HG02623 (cell line): ENCODE results near the gene STPG2.

ENCODE experiments used
- ATAC-seq: cut with Tn5 transposase; IDR thresholded peaks from one replicate; pipeline ENCODE4 v1.9.1; 2021; ENCODE audit warnings: moderate library complexity; ENCODE audit not compliant: unreplicated experiment

STPG2 gene

GRCh38 chr4:97836662-97837061 is 306.6 kb downstream of the STPG2 start:
- no peak for ATAC-seq

GRCh38 chr4:97828646-97829045 is 314.6 kb downstream of the STPG2 start:
- ATAC-seq: no peak

DNA sequence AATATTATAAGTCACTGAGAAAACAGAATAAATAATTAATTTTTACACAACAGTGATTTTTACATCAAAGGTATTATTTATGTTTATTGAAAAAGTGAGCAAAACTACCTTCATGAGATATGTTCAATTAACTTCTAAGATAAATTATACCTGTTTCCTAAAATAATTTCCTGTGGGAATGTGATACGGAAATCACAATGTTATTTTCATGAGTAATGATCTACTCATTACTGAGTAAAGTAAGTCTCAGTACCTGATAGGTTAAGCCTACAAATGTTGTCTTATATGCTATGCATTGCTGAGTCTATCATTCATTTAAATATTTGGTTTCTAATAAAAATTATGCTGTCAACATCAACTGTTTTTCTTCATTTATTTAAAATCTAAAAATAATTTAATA is 324.0 kb downstream of the STPG2 start:
- no peak for ATAC-seq

DNA sequence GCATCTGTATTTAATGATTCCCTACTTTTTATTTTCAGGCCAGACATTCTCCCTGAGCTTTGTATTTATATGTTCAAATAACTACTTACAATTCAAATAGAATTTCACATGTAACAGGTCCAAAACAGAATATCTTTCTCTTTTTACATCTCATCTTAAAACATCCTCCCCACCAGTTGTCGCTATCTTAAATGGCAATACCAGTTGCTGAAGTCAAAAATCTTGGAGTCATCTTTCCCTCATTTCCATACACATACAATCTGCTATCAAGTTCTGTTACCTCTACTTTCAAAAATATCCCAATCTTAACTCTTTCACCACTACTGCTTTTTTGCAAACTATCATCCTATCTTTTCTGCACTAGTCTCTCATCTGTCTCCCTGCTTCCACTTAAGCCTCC is 330.5 kb downstream of the STPG2 start:
- no peak for ATAC-seq

- ATAC-seq: no peak
Observed at GRCh38 chr4:97786306-97786920, 356.9 kb downstream of the STPG2 start.

GRCh38 chr4:97778174-97778573 is 365.1 kb downstream of the STPG2 start:
- no peak for ATAC-seq

- ATAC-seq: no peak
Observed at GRCh38 chr4:97774347-97774989, 368.8 kb downstream of the STPG2 start.

- no peak for ATAC-seq
Observed at GRCh38 chr4:97770222-97770621, 373.1 kb downstream of the STPG2 start.

DNA sequence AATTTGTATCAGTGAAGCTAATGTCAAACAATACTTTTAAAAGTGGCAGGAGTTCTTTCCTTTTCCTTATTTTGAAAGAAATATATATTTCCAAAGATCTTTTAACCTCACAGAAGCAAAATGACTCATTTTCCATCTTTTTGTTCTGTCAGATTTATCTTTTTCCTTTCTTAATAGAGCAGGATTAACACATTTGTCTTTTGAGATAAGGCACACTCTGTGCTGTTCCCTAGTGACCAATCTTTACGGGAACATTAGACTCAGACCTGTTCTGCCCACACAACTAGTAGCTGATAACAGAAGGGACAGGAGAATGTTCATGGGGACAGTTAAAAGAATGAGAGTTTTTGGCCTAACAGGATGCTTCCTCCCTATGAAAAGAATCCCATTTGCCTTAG is 381.2 kb downstream of the STPG2 start:
- ATAC-seq: no peak

DNA sequence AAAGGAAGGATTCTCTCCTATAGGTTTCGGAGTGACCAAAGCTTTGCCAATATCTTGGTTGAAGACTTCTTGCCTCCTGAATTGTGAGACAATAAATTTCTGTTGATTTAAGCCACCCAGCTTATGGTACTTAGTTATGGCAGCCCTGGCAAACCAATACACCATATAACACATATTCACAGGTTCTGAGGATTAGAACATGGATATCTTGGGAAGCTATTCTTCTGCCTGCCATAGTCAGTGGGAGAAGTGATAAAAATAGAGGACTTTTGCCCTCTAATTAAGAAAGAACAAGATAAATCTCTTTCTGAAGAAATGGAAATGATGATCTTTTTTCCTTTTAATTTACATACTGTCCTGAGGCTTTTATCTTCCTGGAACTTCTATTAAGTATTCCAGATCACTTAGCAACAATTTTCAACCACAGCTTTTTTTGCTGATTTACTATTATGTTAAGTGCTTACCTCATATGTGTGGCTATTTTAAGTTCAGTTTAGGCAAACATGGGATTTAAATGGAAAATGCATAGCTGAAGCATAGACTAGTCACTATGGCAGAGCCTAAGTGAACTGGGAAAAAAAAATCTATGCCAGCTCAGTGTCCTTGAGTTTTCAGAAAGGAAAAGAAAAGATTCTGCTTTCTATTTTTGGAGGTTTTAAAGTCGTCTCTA is 381.7 kb downstream of the STPG2 start:
- no peak for ATAC-seq

- ATAC-seq: no peak
Observed at GRCh38 chr4:97759785-97760184, 383.5 kb downstream of the STPG2 start.

GRCh38 chr4:97752599-97752998 is 390.7 kb downstream of the STPG2 start:
- no peak for ATAC-seq

- no peak for ATAC-seq
Observed at GRCh38 chr4:97747945-97748344, 395.3 kb downstream of the STPG2 start.

- no peak for ATAC-seq
Observed at GRCh38 chr4:97720869-97721432, 422.3 kb downstream of the STPG2 start.

GRCh38 chr4:97691111-97691605 is 452.1 kb downstream of the STPG2 start:
- ATAC-seq: no peak

DNA sequence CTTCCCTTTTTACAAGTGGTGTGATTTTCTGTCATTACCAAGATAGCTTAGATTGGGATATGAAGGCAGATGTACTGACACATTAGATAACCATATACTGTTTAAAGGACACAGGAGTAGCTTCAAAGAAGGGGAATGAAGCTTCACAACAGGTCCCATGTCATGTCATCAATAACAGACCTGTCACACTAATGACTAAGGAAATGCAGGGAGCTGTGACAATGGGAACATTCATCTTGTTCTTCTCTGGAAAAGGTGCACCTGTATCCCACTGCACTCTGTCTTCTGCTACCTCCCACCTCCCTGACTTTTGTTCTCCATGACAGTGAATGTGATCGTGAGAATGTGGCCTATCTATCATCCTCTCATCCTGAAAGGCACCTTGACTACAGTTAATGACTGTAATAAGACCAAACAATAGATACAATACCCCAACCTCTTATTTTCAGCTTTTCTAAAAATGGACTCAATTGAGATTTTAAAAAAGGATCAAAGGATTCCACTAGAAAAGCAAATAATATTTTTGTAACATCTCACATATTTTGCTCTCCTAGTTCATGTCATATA is 472.5 kb downstream of the STPG2 start:
- no peak for ATAC-seq

- no peak for ATAC-seq
Observed at GRCh38 chr4:97665553-97665952, 477.7 kb downstream of the STPG2 start.

- no peak for ATAC-seq
Observed at GRCh38 chr4:97664741-97665140, 478.5 kb downstream of the STPG2 start.

DNA sequence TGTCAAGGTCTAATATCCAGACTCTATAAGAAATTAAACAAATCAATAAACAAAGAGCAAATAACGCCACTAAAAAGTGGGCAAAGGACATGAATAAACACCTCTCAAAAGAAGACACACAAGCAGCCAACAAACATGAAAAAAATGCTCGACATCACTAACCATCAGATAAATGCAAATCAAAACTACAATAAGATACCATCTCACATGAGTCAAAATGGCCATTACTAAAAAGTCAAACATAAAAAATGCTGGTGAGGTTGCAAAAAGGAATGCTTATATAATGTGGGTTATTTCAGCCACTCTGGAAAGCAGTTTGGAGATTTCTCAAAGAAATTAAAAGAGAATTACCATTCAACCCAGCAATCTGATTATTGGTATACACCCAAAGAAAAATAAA is 481.1 kb downstream of the STPG2 start:
- ATAC-seq: no peak

DNA sequence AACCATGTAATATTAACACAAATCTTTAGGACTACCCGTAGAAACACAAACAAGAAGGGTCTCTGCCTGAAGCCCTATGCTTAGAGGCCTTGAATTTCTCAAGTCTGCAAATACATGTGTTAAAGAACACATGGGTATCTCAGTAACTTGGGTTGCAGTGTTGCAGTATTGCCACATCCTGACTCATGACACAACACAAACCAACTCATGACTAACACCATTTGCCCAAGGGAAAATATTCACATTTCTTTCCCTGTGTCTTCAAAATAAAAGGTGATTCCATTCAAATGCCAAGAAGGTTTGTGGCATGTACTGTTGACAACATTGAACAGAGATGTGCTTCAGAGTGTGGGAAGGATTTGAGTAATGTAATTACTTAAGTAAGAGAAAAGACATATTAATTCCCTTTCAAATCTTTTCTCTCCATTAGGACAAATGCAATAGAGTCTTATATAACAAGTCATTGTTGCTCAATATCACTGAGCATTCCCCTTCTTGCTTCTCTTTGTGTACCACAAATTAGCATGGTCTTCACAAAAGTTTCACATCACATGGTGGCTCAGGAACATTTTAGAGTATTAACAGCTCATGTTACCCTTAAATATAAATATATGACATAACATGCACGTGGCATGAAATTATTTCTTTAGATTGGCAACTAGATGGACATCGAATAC is 487.1 kb downstream of the STPG2 start:
- ATAC-seq: no peak

GRCh38 chr4:97653701-97654100 is 489.6 kb downstream of the STPG2 start:
- no peak for ATAC-seq
